NB4 (cell line): ENCODE data around the gene NSF.
"Not testable (repeated sequence)": the region's sequence is repeated elsewhere in the genome, so short reads cannot be mapped to it uniquely, and the experiment has no call there.

Experiments used
- DNase-seq: peaks from one replicate; pipeline ENCODE4 v3.0.0; 2010; ENCODE audit warnings: low read depth
- H3K4me3 ChIP-seq: one replicate; pipeline ENCODE4 v1.5.1; 2011; ENCODE audit warnings: mild to moderate bottlenecking, low read depth, low read length, moderate library complexity
- MAX ChIP-seq: IDR thresholded peaks from 2 replicates; pipeline ENCODE4 v1.6.1; 2011; ENCODE audit warnings: low read depth, low read length
- MYC ChIP-seq: IDR thresholded peaks from 2 replicates; pipeline ENCODE4 v1.6.1; 2011; ENCODE audit warnings: low read depth, low read length
- POLR2A ChIP-seq: IDR thresholded peaks from 2 replicates; pipeline ENCODE4 v1.6.1; 2011; ENCODE audit warnings: mild to moderate bottlenecking; ENCODE audit not compliant: insufficient read length; ENCODE audit errors: extremely low read depth
- TF ChIP-seq, protein P1 (sequence below): IDR thresholded peaks from one replicate; pipeline ENCODE4 v1.5.1; 2012; ENCODE audit warnings: low read depth, low read length

Gene NSF

DNA sequence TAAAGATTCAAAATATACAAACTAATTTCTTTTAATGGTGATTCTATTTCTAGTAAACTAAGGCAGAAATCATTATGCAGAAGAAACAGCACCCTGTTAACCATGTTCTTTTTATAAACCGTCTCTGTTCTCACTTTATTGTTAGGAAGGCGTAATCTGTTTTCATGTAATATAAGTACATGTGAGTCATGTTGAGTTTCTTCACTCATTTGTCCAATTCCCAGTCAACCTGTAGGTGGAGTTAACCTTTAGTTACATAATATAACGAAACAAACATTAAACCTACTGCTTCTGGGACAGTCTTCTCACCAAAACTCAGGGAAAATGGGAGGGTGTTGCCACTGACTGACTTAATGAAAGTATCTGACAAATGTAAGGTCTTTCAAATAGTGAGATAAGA, 101.7 kb downstream of the NSF start:
- DNase-seq, H3K4me3 ChIP-seq: not testable (repeated sequence)

GRCh38 chr17:46693283-46693682, 102.8 kb downstream of the NSF start:
- H3K4me3 ChIP-seq = not testable (repeated sequence)
- peak; percentile 58 for DNase-seq

- H3K4me3 ChIP-seq, DNase-seq: not testable (repeated sequence)
Observed at GRCh38 chr17:46696522-46696921, 106.1 kb downstream of the NSF start.

DNA sequence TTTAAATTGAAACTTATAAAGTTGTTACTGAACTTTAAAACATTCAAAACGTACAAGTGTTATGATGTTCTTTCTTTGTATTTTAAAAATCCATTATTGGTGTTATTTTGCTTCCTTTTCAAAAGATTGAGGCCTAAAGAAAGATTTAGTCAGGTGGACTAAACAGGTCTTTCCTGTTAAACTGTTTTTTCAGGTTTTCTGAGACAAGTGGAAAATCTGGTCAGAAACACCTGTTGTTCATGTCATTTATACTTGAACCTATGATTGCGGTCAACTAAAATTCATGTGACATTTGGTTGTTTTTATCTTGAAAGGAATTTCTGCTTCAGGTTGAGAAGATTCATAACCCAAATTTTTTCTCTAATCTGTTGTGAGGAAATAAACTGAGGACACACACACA, 108.5 kb downstream of the NSF start:
- not testable (repeated sequence) for H3K4me3 ChIP-seq, DNase-seq

DNA sequence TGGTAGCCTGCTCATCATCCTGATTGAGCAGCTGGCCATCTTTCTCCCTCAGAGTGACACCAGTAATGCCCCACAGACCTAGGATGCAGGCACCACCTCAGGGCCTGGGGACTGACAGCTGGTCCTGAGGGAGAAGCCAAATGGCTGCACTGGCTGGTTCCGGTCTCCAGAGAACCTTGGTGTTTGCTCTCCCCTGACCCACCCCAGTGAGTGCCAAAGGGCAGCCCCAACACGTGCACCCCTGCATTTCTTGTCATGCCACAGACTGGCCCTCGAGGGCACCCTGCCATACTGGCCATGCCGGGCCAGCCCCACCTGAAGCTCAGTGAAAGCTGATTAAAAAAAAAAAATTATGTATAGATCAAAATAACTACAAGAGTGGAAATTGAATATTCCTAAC, 127.5 kb downstream of the NSF start:
- TF ChIP-seq MAX (no peak), MYC (no peak), POLR2A (no peak)
- TF ChIP-seq, protein P1, sequence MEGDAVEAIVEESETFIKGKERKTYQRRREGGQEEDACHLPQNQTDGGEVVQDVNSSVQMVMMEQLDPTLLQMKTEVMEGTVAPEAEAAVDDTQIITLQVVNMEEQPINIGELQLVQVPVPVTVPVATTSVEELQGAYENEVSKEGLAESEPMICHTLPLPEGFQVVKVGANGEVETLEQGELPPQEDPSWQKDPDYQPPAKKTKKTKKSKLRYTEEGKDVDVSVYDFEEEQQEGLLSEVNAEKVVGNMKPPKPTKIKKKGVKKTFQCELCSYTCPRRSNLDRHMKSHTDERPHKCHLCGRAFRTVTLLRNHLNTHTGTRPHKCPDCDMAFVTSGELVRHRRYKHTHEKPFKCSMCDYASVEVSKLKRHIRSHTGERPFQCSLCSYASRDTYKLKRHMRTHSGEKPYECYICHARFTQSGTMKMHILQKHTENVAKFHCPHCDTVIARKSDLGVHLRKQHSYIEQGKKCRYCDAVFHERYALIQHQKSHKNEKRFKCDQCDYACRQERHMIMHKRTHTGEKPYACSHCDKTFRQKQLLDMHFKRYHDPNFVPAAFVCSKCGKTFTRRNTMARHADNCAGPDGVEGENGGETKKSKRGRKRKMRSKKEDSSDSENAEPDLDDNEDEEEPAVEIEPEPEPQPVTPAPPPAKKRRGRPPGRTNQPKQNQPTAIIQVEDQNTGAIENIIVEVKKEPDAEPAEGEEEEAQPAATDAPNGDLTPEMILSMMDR = no peak
- DNase-seq = no peak
- H3K4me3 ChIP-seq = no peak overlapping the region

GRCh38 chr17:46719891-46720290, 129.4 kb downstream of the NSF start:
- no peak overlapping the region for H3K4me3 ChIP-seq
- no peak for DNase-seq
- TF ChIP-seq, protein P1 = no peak
- TF ChIP-seq MYC = no peak

GRCh38 chr17:46720408-46720807, 129.9 kb downstream of the NSF start:
- TF ChIP-seq MAX = no peak
- no peak for TF ChIP-seq MYC
- no peak for TF ChIP-seq POLR2A
- TF ChIP-seq, protein P1 = no peak
- H3K4me3 ChIP-seq = no peak overlapping the region
- DNase-seq = no peak

DNA sequence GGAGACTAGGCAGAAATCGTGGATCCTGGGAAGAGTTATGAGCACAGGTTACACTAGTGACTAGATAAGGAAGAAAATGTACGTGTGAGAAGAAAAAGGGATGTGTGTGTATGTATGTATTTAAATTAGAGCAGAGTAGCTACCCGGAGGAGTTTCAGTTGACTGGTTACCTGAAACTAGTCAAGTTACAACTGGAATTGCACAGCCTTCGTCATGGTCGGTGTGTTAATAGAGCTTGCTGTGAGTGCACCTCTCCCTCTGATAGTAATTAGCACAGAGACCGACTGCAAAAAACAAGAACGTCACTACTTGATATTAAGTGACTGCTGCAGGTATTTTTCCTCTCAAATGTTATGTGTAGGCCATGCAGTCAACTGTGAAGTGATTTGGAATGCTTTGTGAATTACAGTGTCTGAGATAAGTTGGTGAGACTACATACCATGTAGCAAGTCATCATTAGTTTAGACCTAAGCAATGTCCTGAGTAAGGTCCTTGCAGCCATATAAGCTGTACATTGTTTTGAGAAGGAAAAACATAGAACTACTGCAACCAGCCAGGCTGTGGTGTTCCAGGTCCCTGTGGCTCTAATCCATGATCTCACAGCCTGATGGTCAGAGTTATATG, 132.3 kb downstream of the NSF start:
- TF ChIP-seq, protein P1 = no peak
- TF ChIP-seq MYC (no peak), MAX (no peak), POLR2A (no peak)
- DNase-seq = no peak
- H3K4me3 ChIP-seq = no peak overlapping the region
